ENCODE measurements around the gene THOC7. TPM values are rescaled to one million over a fixed set of nuclear protein-coding genes. Genes with fewer than 3 reads are reported as not detected.

THOC7 gene
- total RNA-seq, 4 donors from 2014 or later = 61.4 to 84.4 (median 81.1) TPM

- peaks cover 5 to 25% (median 10%) of the 10 kb centered on the region in 3 donors for H3K4me1 ChIP-seq
- ATAC-seq = no peak
- TF ChIP-seq POLR2A (IDR thresholded peaks at IDR 0.05) = no peak
- no peak for TF ChIP-seq POLR2AphosphoS5 (IDR thresholded peaks at IDR 0.05)
- no peak for TF ChIP-seq EP300 (IDR thresholded peaks at IDR 0.05)
- TF ChIP-seq CTCF (IDR thresholded peaks at IDR 0.05) = no peak
- H3K27me3 ChIP-seq = no peaks in the 10 kb centered on the region
- H3K27ac ChIP-seq = no peak overlapping the region
- no peak overlapping the region for H3K4me3 ChIP-seq
- WGBS, 2 donors (ENCODE audit: low coverage in 1 of 2) = 100% methylated on average over 1 of the region's 1 CpG
- H3K36me3 ChIP-seq = no peaks in the 10 kb centered on the region
- no peaks in the 10 kb centered on the region for H3K9me3 ChIP-seq
Measured at GRCh38 chr3:63867225-63867624, 3.6 kb upstream of the THOC7 start.

GRCh38 chr3:63864965-63865327 is 1.3 kb upstream of the THOC7 start:
- H3K36me3 ChIP-seq = no peaks in the 10 kb centered on the region
- peak overlapping the region in 3 of 4 donors; percentile 90 to 95 (median 91) for H3K27ac ChIP-seq

GRCh38 chr3:63864008-63864964 is 681 bp upstream of the THOC7 start:
- no peaks in the 10 kb centered on the region for H3K9me3 ChIP-seq
- H3K27ac ChIP-seq = peak overlapping the region; percentile 90 to 95 (median 90)
- H3K36me3 ChIP-seq = no peaks in the 10 kb centered on the region
- TF ChIP-seq POLR2A (IDR thresholded peaks at IDR 0.05) = no peak
- no peak for TF ChIP-seq CTCF (IDR thresholded peaks at IDR 0.05)
- no peak for TF ChIP-seq EP300 (IDR thresholded peaks at IDR 0.05)
- TF ChIP-seq POLR2AphosphoS5 (IDR thresholded peaks at IDR 0.05) = no peak
- peaks cover 5 to 33% (median 10%) of the 10 kb centered on the region in 3 donors for H3K4me1 ChIP-seq
- H3K4me3 ChIP-seq = peak overlapping the region; percentile 97 to 100
- ATAC-seq = peak; percentile 80
- no peaks in the 10 kb centered on the region for H3K27me3 ChIP-seq
- 0 to 1% methylated on average over 8 to 19 of the region's 93 CpGs for WGBS, 2 donors (ENCODE audit: low coverage in 1 of 2)

More at GRCh38 chr3:63864965-63865327, 1.3 kb upstream of the THOC7 start:
- no peak for ATAC-seq
- WGBS, 2 donors (ENCODE audit: low coverage in 1 of 2) = 0 to 5% methylated on average over 3 of the region's 3 CpGs
- H3K4me3 ChIP-seq = peak overlapping the region; percentile 97 to 100
- H3K4me1 ChIP-seq = peaks cover 5 to 37% (median 10%) of the 10 kb centered on the region in 3 donors
- TF ChIP-seq POLR2AphosphoS5 (IDR thresholded peaks at IDR 0.05) (no peak), POLR2A (IDR thresholded peaks at IDR 0.05) (no peak), CTCF (IDR thresholded peaks at IDR 0.05) (no peak), EP300 (IDR thresholded peaks at IDR 0.05) (no peak)
- no peaks in the 10 kb centered on the region for H3K27me3 ChIP-seq
- H3K9me3 ChIP-seq = no peaks in the 10 kb centered on the region

GRCh38 chr3:63862804-63863149 is 828 bp downstream of the THOC7 start:
- Histone ChIP-seq H3K4me3 (peak overlapping the region; percentile 88 to 97), H3K36me3 (no peaks in the 10 kb centered on the region), H3K27me3 (no peaks in the 10 kb centered on the region), H3K27ac (peak overlapping the region in 3 of 4 donors; percentile 90 to 92 (median 91)), H3K4me1 (peaks cover 5 to 41% (median 10%) of the 10 kb centered on the region in 3 donors), H3K9me3 (no peaks in the 10 kb centered on the region)
- 19 to 27% methylated on average over 5 of the region's 5 CpGs for WGBS, 2 donors (ENCODE audit: low coverage in 1 of 2)
- ATAC-seq = no peak
- no peak for TF ChIP-seq CTCF (IDR thresholded peaks at IDR 0.05)
- no peak for TF ChIP-seq POLR2AphosphoS5 (IDR thresholded peaks at IDR 0.05)
- TF ChIP-seq EP300 (IDR thresholded peaks at IDR 0.05) = no peak
- TF ChIP-seq POLR2A (IDR thresholded peaks at IDR 0.05) = no peak

Data from gastroesophageal sphincter (tissue), 4 donors.